Large intestine (tissue), 3 donors: ENCODE results near the gene FLYWCH1. TPM values are rescaled to one million over a fixed set of nuclear protein-coding genes. Genes with fewer than 3 reads are reported as not detected.
"Not testable (repeated sequence)": the region's sequence is repeated elsewhere in the genome, so short reads cannot be mapped to it uniquely, and the experiment has no call there.

Experiments
- DNase-seq, 2 donors: peaks; one replicate each; pipeline versions ENCODE4 v3.0.0 to v3.0.0-alpha.2; 2013
- H3K27ac ChIP-seq: one replicate; pipeline ENCODE4 v1.5.1; 2013; ENCODE audit warnings: low read length
- H3K27me3 ChIP-seq: 2 replicates; pipeline ENCODE4 v1.6.1; 2013; ENCODE audit warnings: low read length; ENCODE audit not compliant: control insufficient read depth, insufficient read depth
- H3K36me3 ChIP-seq: 2 replicates; pipeline ENCODE4 v1.6.1; 2013; ENCODE audit warnings: low read length; ENCODE audit not compliant: control insufficient read depth, insufficient read depth
- H3K4me1 ChIP-seq: one replicate; pipeline ENCODE4 v1.6.1; 2013; ENCODE audit warnings: low read length; ENCODE audit not compliant: control insufficient read depth, insufficient read depth
- H3K4me3 ChIP-seq: one replicate; pipeline ENCODE4 v1.5.1; 2013; ENCODE audit warnings: low read length
- H3K9me3 ChIP-seq: one replicate; pipeline ENCODE4 v1.6.1; 2013; ENCODE audit warnings: mild to moderate bottlenecking, low read depth, low read length, moderate library complexity; ENCODE audit not compliant: control insufficient read depth
- WGBS: methylation state at CpG from one replicate; pipeline ENCODE4 v1.1.5; 2013; ENCODE audit warnings: low lambda C conversion rate; ENCODE audit not compliant: insufficient coverage; 5-methylcytosine and 5-hydroxymethylcytosine counted together
- polyA plus RNA-seq: library from polyadenylated mRNA; unstranded; fragments of 120-200 nt; gene quantifications from one replicate; pipeline ENCODE4 v1.2.1, GENCODE V29; 2013

FLYWCH1 gene
- polyA plus RNA-seq, 1 donor, result 22.0 TPM

DNA sequence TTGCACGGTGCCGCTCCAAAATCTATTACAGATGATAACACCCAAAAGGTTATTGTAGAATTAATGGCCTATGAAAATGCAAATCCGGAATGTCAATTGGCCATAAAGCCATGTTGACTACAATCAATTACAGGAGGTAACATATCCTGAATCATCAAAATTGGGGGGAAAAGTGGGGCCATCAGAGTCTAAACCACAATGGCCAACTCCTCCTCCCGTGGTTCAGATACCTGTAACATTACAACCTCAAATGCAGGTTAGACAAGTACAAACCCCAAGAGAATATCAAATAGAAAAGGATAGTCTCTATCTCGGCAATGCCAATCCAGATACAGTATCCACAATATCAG, 14.9 kb downstream of the FLYWCH1 start:
- DNase-seq, result no peak
- Histone ChIP-seq H3K4me3 (no peak overlapping the region), H3K36me3 (peaks cover 14% of the 10 kb centered on the region), H3K27me3 (peaks cover 2% of the 10 kb centered on the region), H3K9me3 (peaks cover 4% of the 10 kb centered on the region), H3K27ac (no peak overlapping the region), H3K4me1 (peaks cover 2% of the 10 kb centered on the region)
- 100% methylated on average over 1 of the region's 5 CpGs for WGBS

DNA sequence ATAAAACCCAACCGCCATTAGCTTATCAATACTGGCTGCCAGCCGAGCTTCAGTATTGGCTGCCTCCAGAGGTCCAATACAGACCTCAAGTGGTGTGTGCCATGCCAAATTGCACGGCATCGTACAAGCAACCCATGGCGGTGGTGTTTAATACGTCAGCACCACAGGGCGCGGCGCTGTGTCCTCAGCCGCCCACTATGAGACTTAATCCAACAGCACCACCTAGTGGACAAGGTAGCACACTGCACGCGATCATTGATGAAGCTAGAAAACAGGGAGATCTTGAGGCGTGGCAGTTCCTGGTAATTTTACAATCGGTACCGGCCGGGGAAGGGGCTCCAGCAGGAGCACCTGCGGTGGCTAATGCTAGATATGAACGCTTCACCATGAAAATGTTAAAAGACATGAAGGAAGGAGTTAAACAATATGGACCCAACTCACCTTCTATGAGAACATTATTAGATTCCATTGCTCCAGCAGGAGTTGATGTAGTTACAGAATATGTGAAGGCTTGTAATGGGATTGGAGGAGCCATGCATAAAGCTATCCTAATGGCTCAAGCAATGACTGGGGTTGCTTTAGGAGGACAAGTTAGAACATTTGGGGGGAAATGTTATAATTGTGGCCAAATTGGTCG, 15.4 kb downstream of the FLYWCH1 start:
- Histone ChIP-seq H3K27me3 (peaks cover 2% of the 10 kb centered on the region), H3K9me3 (peaks cover 4% of the 10 kb centered on the region), H3K27ac (no peak overlapping the region), H3K4me3 (no peak overlapping the region), H3K36me3 (peaks cover 13% of the 10 kb centered on the region), H3K4me1 (peaks cover 2% of the 10 kb centered on the region)
- DNase-seq, result peak; percentile 82 to 84
- WGBS, result no CpG with 5 or more reads among the region's 19 CpGs

DNA sequence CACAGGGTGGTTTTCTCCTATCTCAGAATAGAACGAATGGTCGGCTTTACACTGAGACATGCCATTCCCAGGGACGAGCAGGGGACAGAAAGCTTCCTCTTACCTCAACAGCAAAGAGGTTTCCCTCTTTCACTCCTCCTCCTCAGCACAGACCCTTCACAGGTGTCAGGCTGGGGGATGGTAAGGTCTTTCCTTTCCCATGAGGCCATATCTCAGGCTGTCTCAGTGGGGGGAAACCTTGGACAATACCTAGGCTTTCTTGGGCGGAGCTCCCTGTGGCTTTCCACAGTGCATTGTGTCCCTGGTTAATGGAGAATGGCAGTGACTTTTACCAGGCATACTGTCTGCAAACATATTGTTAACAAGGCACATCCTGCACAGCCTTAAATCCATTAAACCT, 16.4 kb downstream of the FLYWCH1 start:
- not testable (repeated sequence) for H3K4me1 ChIP-seq, H3K36me3 ChIP-seq, H3K27ac ChIP-seq, H3K9me3 ChIP-seq, H3K27me3 ChIP-seq, H3K4me3 ChIP-seq, DNase-seq
- WGBS, result no CpG with 5 or more reads among the region's 4 CpGs

- DNase-seq, result no peak
- Histone ChIP-seq H3K36me3 (peaks cover 12% of the 10 kb centered on the region), H3K9me3 (peaks cover 4% of the 10 kb centered on the region), H3K27me3 (peaks cover 2% of the 10 kb centered on the region), H3K4me1 (peaks cover 2% of the 10 kb centered on the region), H3K27ac (no peak overlapping the region), H3K4me3 (no peak overlapping the region)
- no CpG with 5 or more reads among the region's 11 CpGs for WGBS
These were observed 17.1 kb downstream of the FLYWCH1 start for GRCh38 chr16:2928796-2929195.

DNA sequence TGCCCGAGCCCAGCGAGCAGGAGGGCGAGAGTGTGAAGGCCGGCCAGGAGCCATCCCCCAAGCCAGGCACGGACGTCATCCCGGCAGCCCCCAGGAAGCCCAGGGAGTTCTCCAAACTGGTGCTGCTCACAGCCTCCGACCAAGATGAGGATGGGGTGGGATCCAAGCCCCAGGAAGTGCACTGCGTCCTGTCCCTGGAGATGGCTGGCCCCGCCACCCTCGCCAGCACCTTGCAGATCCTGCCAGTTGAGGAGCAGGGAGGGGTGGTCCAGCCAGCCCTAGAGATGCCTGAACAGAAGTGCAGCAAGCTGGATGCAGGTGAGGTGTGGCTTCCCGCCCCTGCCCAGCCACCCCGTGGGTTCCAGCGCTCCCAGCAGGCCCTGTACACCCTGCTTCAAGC, 18.0 kb downstream of the FLYWCH1 start:
- peaks cover 20% of the 10 kb centered on the region for H3K36me3 ChIP-seq
- peaks cover 2% of the 10 kb centered on the region for H3K4me1 ChIP-seq

DNA sequence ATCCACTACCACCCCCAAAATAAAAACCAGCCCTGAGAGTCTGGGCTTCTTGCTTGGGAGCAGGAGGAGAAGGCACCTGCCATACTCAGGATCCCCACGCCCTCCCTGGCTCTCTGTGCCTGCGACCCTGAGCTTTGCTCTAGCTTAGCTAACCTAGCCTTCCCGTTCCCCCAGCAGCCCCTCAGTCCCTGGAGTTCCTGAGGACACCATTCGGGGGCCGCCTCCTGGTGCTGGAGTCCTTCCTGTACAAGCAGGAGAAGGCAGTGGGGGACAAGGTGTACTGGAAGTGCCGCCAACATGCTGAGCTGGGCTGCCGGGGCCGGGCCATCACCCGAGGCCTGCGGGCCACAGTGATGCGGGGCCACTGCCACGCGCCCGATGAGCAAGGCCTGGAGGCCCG, 18.5 kb downstream of the FLYWCH1 start:
- WGBS, result no CpG with 5 or more reads among the region's 15 CpGs
- peaks cover 23% of the 10 kb centered on the region for H3K36me3 ChIP-seq
- H3K4me1 ChIP-seq, result peaks cover 2% of the 10 kb centered on the region
- H3K27ac ChIP-seq, result no peak overlapping the region
- no peaks in the 10 kb centered on the region for H3K9me3 ChIP-seq
- H3K27me3 ChIP-seq, result no peaks in the 10 kb centered on the region
- H3K4me3 ChIP-seq, result no peak overlapping the region
- no peak for DNase-seq

More for the DNA sequence above, 18.0 kb downstream of the FLYWCH1 start:
- no CpG with 5 or more reads among the region's 14 CpGs for WGBS
- peaks cover 4% of the 10 kb centered on the region for H3K9me3 ChIP-seq
- DNase-seq, result no peak
- no peak overlapping the region for H3K4me3 ChIP-seq
- no peak overlapping the region for H3K27ac ChIP-seq
- H3K27me3 ChIP-seq, result peaks cover 2% of the 10 kb centered on the region

- H3K27ac ChIP-seq, H3K4me1 ChIP-seq, H3K9me3 ChIP-seq, H3K27me3 ChIP-seq, H3K4me3 ChIP-seq, DNase-seq: not testable (repeated sequence)
- WGBS, result no CpG with 5 or more reads among the region's 13 CpGs
- peaks cover 26% of the 10 kb centered on the region for H3K36me3 ChIP-seq
These were observed 19.6 kb downstream of the FLYWCH1 start for GRCh38 chr16:2931231-2931914.

GRCh38 chr16:2933136-2933535, 21.4 kb downstream of the FLYWCH1 start:
- WGBS, result no CpG with 5 or more reads among the region's 30 CpGs
- Histone ChIP-seq H3K36me3 (peaks cover 39% of the 10 kb centered on the region), H3K27ac (no peak overlapping the region), H3K4me3 (no peak overlapping the region), H3K9me3 (no peaks in the 10 kb centered on the region), H3K4me1 (no peaks in the 10 kb centered on the region), H3K27me3 (no peaks in the 10 kb centered on the region)
- no peak for DNase-seq

DNA sequence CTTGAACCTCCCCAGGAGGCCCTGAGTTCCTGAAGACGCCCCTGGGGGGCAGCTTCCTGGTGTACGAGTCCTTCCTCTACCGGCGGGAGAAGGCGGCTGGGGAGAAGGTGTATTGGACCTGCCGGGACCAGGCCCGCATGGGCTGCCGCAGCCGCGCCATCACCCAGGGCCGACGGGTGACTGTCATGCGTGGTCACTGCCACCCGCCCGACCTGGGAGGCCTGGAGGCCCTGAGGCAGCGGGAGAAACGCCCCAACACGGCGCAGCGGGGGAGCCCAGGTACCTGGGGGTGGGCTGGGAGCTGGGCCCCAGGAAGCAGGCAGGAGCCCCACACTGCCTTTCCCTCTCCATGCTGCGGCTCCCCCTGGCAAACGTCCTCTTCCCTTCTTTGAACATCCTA, 22.0 kb downstream of the FLYWCH1 start:
- Histone ChIP-seq H3K36me3 (peaks cover 41% of the 10 kb centered on the region), H3K4me3 (no peak overlapping the region), H3K4me1 (no peaks in the 10 kb centered on the region), H3K27ac (no peak overlapping the region), H3K27me3 (no peaks in the 10 kb centered on the region), H3K9me3 (no peaks in the 10 kb centered on the region)
- DNase-seq, result no peak
- WGBS, result no CpG with 5 or more reads among the region's 22 CpGs

- 92% methylated on average over 2 of the region's 15 CpGs for WGBS
- Histone ChIP-seq H3K4me1 (no peaks in the 10 kb centered on the region), H3K9me3 (no peaks in the 10 kb centered on the region), H3K27ac (no peak overlapping the region), H3K4me3 (no peak overlapping the region), H3K36me3 (peaks cover 42% of the 10 kb centered on the region), H3K27me3 (no peaks in the 10 kb centered on the region)
- DNase-seq, result no peak
These were observed 22.7 kb downstream of the FLYWCH1 start for GRCh38 chr16:2934450-2934849.
